A673 (cell line): ENCODE measurements around the gene VPS8. TPM values are rescaled to one million over a fixed set of nuclear protein-coding genes. Genes with fewer than 3 reads are reported as not detected.

Experiments
- BruUV-seq: library from RNA; stranded (reverse); fragments of 400-500 nt; replicated peaks from 2 replicates; lab custom pipeline; 2021; lab: Mats Ljungman, UMichigan
- CTCF ChIA-PET: fragments of 300-600 bp; sonication (Branson Sonifier 250); formaldehyde crosslinking; loops from one replicate; lab custom pipeline; 2022; ENCODE audit warnings: antibody characterized with exemption; lab: Charles Lee
- POLR2A ChIA-PET: fragments of 300-600 bp; sonication (Branson Sonifier 250); formaldehyde crosslinking; loops from one replicate; lab custom pipeline; 2022; ENCODE audit warnings: antibody characterized with exemption; ENCODE audit not compliant: low non-redundant PET; lab: Charles Lee
- DNase-seq: peaks from one replicate; pipeline ENCODE4 v3.0.0-alpha.2; 2015; ENCODE audit warnings: low spot score
- H3K27ac ChIP-seq: fragments of 200-600 bp; sonication (generic); 2 replicates; pipeline ENCODE4 v1.5.1; 2016; ENCODE audit warnings: mixed run types, low read depth, mild to moderate bottlenecking, mixed read lengths, antibody characterized with exemption, low read length; ENCODE audit not compliant: poor library complexity, severe bottlenecking
- H3K27me3 ChIP-seq: fragments of 200-600 bp; sonication (generic); replicated peaks from 2 replicates; pipeline ENCODE4 v1.6.1; 2017; ENCODE audit warnings: mixed run types, low read depth, mild to moderate bottlenecking, mixed read lengths, antibody characterized with exemption, low read length; ENCODE audit not compliant: insufficient read depth, poor library complexity
- H3K36me3 ChIP-seq: fragments of 200-600 bp; sonication (generic); 2 replicates; pipeline ENCODE4 v1.6.1; 2016; ENCODE audit warnings: mixed run types, mild to moderate bottlenecking, mixed read lengths, antibody characterized with exemption, low read length; ENCODE audit not compliant: insufficient read depth, poor library complexity, severe bottlenecking
- H3K4me1 ChIP-seq: fragments of 200-600 bp; sonication (generic); 2 replicates; pipeline ENCODE4 v1.6.1; 2017; ENCODE audit warnings: mixed run types, mild to moderate bottlenecking, mixed read lengths, antibody characterized with exemption, low read length; ENCODE audit not compliant: insufficient read depth, poor library complexity, severe bottlenecking
- H3K4me3 ChIP-seq: fragments of 200-600 bp; sonication (generic); 2 replicates; pipeline ENCODE4 v1.5.1; 2016; ENCODE audit warnings: low read depth, mixed run types, mild to moderate bottlenecking, mixed read lengths, low read length; ENCODE audit not compliant: poor library complexity, severe bottlenecking
- H3K9me3 ChIP-seq: fragments of 200-600 bp; sonication (generic); 2 replicates; pipeline ENCODE4 v1.6.1; 2016; ENCODE audit warnings: mixed run types, low read depth, mild to moderate bottlenecking, mixed read lengths, antibody characterized with exemption, low read length; ENCODE audit not compliant: poor library complexity, severe bottlenecking
- EZH2 ChIP-seq: fragments of 200-600 bp; sonication (generic); IDR thresholded peaks from 2 replicates; pipeline ENCODE4 v1.6.1; 2017; ENCODE audit warnings: borderline replicate concordance, low read depth, mild to moderate bottlenecking, mixed read lengths, antibody characterized with exemption, low read length; ENCODE audit not compliant: poor library complexity, severe bottlenecking
- intact Hi-C: fragments of 100-400 bp; cut with micrococcal nuclease; formaldehyde crosslinking; loops from one replicate; pipeline ENCODE4 v1.10.0; 2022; ENCODE audit not compliant: unreplicated experiment
- total RNA-seq: library from RNA; stranded (reverse); gene quantifications from 2 replicates; pipeline ENCODE4 v1.2.3, GENCODE V29; 2021
- TF ChIP-seq, protein P1 (sequence below): fragments of 300-800, 200-600 bp; sonication (generic); conservative IDR thresholded peaks from 2 replicates; pipeline ENCODE4 v1.5.1; 2017; ENCODE audit warnings: low read depth, mild to moderate bottlenecking, antibody characterized with exemption, low read length, moderate library complexity, mixed read lengths

The VPS8 gene
- total RNA-seq, 1 experiment from 2014 or later = 42.3 TPM

DNA sequence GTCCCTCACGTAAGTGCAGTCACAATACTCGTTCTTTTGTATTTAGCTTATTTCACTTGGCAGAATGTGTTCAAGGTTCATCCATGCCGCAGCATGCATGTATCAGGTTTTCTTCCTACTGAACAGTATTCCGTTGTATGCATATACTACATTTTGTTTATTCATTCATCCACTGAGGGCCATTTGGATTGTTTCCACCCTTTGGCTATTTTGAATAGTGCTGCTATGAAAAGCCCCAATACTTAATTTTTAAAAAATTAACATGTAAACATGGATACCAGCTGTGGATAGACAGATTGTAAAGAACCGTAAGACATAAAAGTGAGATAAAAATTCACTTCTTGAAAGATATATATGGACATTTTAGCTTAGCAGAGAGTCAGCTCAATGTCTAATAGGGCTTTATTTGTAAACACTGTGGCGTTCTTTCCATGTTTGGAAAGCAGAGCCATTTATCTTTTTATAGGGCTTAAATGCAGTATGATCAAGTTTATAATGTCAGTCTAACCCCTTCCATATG lies 115.9 kb downstream of the VPS8 start:
- H3K27ac ChIP-seq = no peak overlapping the region
- H3K4me1 ChIP-seq = no peaks in the 10 kb centered on the region
- CTCF ChIA-PET = no interaction called here
- intact Hi-C loops = no loop called here
- BruUV-seq = no TSS peak
- H3K9me3 ChIP-seq = no peaks in the 10 kb centered on the region
- no peak overlapping the region for H3K4me3 ChIP-seq
- POLR2A ChIA-PET = no interaction called here
- no peak for TF ChIP-seq EZH2
- TF ChIP-seq, protein P1, sequence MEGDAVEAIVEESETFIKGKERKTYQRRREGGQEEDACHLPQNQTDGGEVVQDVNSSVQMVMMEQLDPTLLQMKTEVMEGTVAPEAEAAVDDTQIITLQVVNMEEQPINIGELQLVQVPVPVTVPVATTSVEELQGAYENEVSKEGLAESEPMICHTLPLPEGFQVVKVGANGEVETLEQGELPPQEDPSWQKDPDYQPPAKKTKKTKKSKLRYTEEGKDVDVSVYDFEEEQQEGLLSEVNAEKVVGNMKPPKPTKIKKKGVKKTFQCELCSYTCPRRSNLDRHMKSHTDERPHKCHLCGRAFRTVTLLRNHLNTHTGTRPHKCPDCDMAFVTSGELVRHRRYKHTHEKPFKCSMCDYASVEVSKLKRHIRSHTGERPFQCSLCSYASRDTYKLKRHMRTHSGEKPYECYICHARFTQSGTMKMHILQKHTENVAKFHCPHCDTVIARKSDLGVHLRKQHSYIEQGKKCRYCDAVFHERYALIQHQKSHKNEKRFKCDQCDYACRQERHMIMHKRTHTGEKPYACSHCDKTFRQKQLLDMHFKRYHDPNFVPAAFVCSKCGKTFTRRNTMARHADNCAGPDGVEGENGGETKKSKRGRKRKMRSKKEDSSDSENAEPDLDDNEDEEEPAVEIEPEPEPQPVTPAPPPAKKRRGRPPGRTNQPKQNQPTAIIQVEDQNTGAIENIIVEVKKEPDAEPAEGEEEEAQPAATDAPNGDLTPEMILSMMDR = no peak
- H3K27me3 ChIP-seq = no peaks in the 10 kb centered on the region
- DNase-seq = no peak
- H3K36me3 ChIP-seq = no peaks in the 10 kb centered on the region

GRCh38 chr3:184932777-184933176 lies 120.8 kb downstream of the VPS8 start:
- ChIA-PET POLR2A (no interaction called here), CTCF (no interaction called here)
- BruUV-seq = no TSS peak
- Histone ChIP-seq H3K4me3 (no peak overlapping the region), H3K27me3 (no peaks in the 10 kb centered on the region), H3K27ac (no peak overlapping the region), H3K4me1 (no peaks in the 10 kb centered on the region), H3K9me3 (no peaks in the 10 kb centered on the region), H3K36me3 (no peaks in the 10 kb centered on the region)
- intact Hi-C loops = no loop called here
- no peak for TF ChIP-seq EZH2
- TF ChIP-seq, protein P1 = no peak
- DNase-seq = no peak

DNA sequence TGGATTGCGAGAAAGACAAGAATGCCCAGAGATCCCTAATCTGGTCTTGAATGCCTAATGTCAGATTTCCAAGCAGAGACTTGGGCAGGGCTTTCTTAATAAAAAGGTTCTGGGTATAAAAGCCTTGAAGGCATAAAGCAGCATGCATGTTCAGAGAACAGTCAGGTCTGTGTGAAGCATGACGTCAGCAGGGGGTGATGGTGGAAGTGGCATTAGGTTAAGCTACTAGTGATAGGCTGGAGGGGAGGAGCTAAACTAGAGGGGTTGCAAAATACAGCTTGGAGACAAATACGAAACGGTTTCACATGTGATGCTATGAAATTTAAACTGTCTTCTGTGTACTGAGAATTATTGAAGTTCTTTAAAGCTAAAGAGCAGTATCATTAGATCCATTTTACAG lies 125.6 kb downstream of the VPS8 start:
- Histone ChIP-seq H3K4me3 (no peak overlapping the region), H3K4me1 (no peaks in the 10 kb centered on the region), H3K27ac (no peak overlapping the region), H3K27me3 (no peaks in the 10 kb centered on the region), H3K9me3 (no peaks in the 10 kb centered on the region), H3K36me3 (no peaks in the 10 kb centered on the region)
- intact Hi-C loops = no loop called here
- CTCF ChIA-PET = no interaction called here
- peak; percentile 7 for DNase-seq
- no TSS peak for BruUV-seq
- TF ChIP-seq EZH2 = no peak
- TF ChIP-seq, protein P1 = no peak
- POLR2A ChIA-PET = no interaction called here
